Thoracic aorta (tissue), 2 donors: ENCODE results near the gene HIF3A. TPM values are rescaled to one million over a fixed set of nuclear protein-coding genes. Genes with fewer than 3 reads are reported as not detected.
"Not testable (repeated sequence)": the region's sequence is repeated elsewhere in the genome, so short reads cannot be mapped to it uniquely, and the experiment has no call there.

ENCODE experiments used
- ATAC-seq: fragments of 150-250 bp; one replicate; pipeline ENCODE4 v1.8.0; 2017; ENCODE audit warnings: low read depth; ENCODE audit not compliant: insufficient number of reproducible peaks, low FRiP score
- DNase-seq: peaks from one replicate; pipeline ENCODE4 v3.0.0-alpha.2; 2020; ENCODE audit warnings: low spot score
- H3K27ac ChIP-seq, 2 donors: fragments of 200-600 bp; sonication (generic); 1 replicate in 1 of 2; 2 replicates in 1 of 2; pipeline ENCODE4 v1.5.1; 2016; ENCODE audit warnings: mild to moderate bottlenecking in 2 of 2, moderate library complexity in 2 of 2
- H3K27me3 ChIP-seq: fragments of 200-600 bp; sonication (generic); replicated peaks from 2 replicates; pipeline ENCODE4 v1.6.0; 2016; ENCODE audit warnings: mild to moderate bottlenecking; ENCODE audit not compliant: insufficient read depth
- H3K36me3 ChIP-seq: fragments of 200-600 bp; sonication (generic); one replicate; pipeline ENCODE4 v1.5.1; 2016
- H3K4me1 ChIP-seq, 2 donors: fragments of 200-600 bp; sonication (generic); 1 replicate in 1 of 2; 2 replicates in 1 of 2; pipeline versions ENCODE4 v1.5.1 to v1.6.0; 2016; ENCODE audit warnings: low read depth in 2 of 2, mild to moderate bottlenecking in 1 of 2; ENCODE audit not compliant: control insufficient read depth in 1 of 2
- H3K4me3 ChIP-seq: fragments of 200-600 bp; sonication (generic); 2 replicates; pipeline ENCODE4 v1.5.1; 2016; ENCODE audit warnings: mild to moderate bottlenecking
- H3K9me3 ChIP-seq: fragments of 200-600 bp; sonication (generic); 2 replicates; pipeline ENCODE4 v1.5.1; 2016
- CTCF ChIP-seq: fragments of 200-600 bp; sonication (generic); IDR thresholded peaks from one replicate; pipeline ENCODE4 v1.5.1; 2019; ENCODE audit warnings: antibody characterized with exemption
- total RNA-seq, 2 donors: library from RNA; depleted of rRNA; stranded (reverse); fragments of >200 nt; gene quantifications; one replicate each; pipeline versions ENCODE4 v1.1.0 to v1.2.3, GENCODE V29; 2016

The HIF3A gene
- total RNA-seq, 2 donors from 2014 or later: 85.6 to 189 TPM

- H3K36me3 ChIP-seq: peaks cover 51% of the 10 kb centered on the region
- no peak for TF ChIP-seq CTCF
- no peaks in the 10 kb centered on the region for H3K9me3 ChIP-seq
- peaks cover 21 to 45% of the 10 kb centered on the region in 2 donors for H3K4me1 ChIP-seq
- H3K27me3 ChIP-seq: no peaks in the 10 kb centered on the region
- DNase-seq (no peak), ATAC-seq (no peak)
- H3K4me3 ChIP-seq: no peak overlapping the region
- H3K27ac ChIP-seq: peak overlapping the region; percentile 76 to 95
Observed at GRCh38 chr19:46303691-46304397, 7.0 kb downstream of the HIF3A start.

- ATAC-seq (no peak), DNase-seq (no peak)
- no peak for TF ChIP-seq CTCF
- Histone ChIP-seq H3K27ac (no peak overlapping the region), H3K4me1 (peaks cover 5 to 21% of the 10 kb centered on the region in 2 donors), H3K4me3 (no peak overlapping the region), H3K27me3 (no peaks in the 10 kb centered on the region), H3K9me3 (no peaks in the 10 kb centered on the region), H3K36me3 (peaks cover 72% of the 10 kb centered on the region)
Observed at GRCh38 chr19:46306501-46306900, 9.7 kb downstream of the HIF3A start.

- H3K27ac ChIP-seq: no peak overlapping the region
- H3K27me3 ChIP-seq: no peaks in the 10 kb centered on the region
- peaks cover 0 to 4% of the 10 kb centered on the region in 2 donors for H3K4me1 ChIP-seq
- ATAC-seq (no peak), DNase-seq (no peak)
- H3K4me3 ChIP-seq: no peak overlapping the region
- no peak for TF ChIP-seq CTCF
- H3K9me3 ChIP-seq: no peaks in the 10 kb centered on the region
- peaks cover 79% of the 10 kb centered on the region for H3K36me3 ChIP-seq
Observed at GRCh38 chr19:46308510-46308909, 11.7 kb downstream of the HIF3A start.

GRCh38 chr19:46309056-46309455 lies 12.2 kb downstream of the HIF3A start:
- Histone ChIP-seq H3K4me3 (no peak overlapping the region), H3K36me3 (peaks cover 75% of the 10 kb centered on the region), H3K27ac (no peak overlapping the region), H3K4me1 (no peaks in the 10 kb centered on the region), H3K9me3 (no peaks in the 10 kb centered on the region), H3K27me3 (no peaks in the 10 kb centered on the region)
- DNase-seq (no peak), ATAC-seq (no peak)
- TF ChIP-seq CTCF: no peak

GRCh38 chr19:46311444-46311843 lies 14.6 kb downstream of the HIF3A start:
- TF ChIP-seq CTCF: no peak
- H3K36me3 ChIP-seq: peaks cover 59% of the 10 kb centered on the region
- no peaks in the 10 kb centered on the region for H3K4me1 ChIP-seq
- ATAC-seq: no peak
- H3K27me3 ChIP-seq: no peaks in the 10 kb centered on the region
- no peak overlapping the region for H3K4me3 ChIP-seq
- no peak overlapping the region for H3K27ac ChIP-seq
- H3K9me3 ChIP-seq: no peaks in the 10 kb centered on the region
- DNase-seq: no peak

GRCh38 chr19:46313540-46314469 lies 17.0 kb downstream of the HIF3A start:
- not testable (repeated sequence) for H3K9me3 ChIP-seq, DNase-seq, H3K27me3 ChIP-seq, H3K27ac ChIP-seq, ATAC-seq, H3K4me3 ChIP-seq
- peaks cover 44% of the 10 kb centered on the region for H3K36me3 ChIP-seq
- peaks cover 0 to 11% of the 10 kb centered on the region in 2 donors for H3K4me1 ChIP-seq
